ENCODE data around the gene DPYSL3. TPM values are rescaled to one million over a fixed set of nuclear protein-coding genes. Genes with fewer than 3 reads are reported as not detected.
A peak's percentile ranks its signal among the peaks of the same experiment; 100 is the strongest.

The DPYSL3 gene
- total RNA-seq, 1 donor from 2014 or later = 414 TPM

DNA sequence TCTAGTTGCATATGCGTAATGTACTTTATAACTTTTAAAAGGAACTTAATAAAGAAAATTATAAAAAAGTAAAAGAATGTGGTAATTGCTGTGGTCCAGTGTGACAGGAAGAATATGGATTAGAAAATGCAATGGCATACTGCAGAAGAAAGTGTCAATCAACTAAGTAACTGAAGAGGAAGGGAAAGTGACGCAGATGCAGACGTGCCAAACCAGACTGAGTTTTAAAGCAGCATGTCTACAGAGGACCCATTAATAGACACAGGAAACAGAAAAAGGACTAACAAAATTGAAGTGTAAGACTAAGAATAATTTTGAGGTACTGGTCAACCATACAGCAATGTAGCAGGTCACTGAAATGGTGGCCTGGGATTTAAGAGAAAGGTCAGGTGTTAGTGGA is 73.3 kb downstream of the DPYSL3 start:
- no peak overlapping the region for H3K4me3 ChIP-seq
- Mint-ChIP-seq H3K4me1 (peaks cover 41% of the 10 kb centered on the region), H3K27me3 (ENCODE audit: insufficient read depth, low read depth) (no peaks in the 10 kb centered on the region), H3K27ac (no peak overlapping the region), H3K9me3 (peaks cover 16% of the 10 kb centered on the region), H3K4me3 (no peak overlapping the region), H3K36me3 (peaks cover 56% of the 10 kb centered on the region)
- H3K79me2 ChIP-seq (ENCODE audit: low read depth) = peaks cover 100% of the 10 kb centered on the region
- no peaks in the 10 kb centered on the region for H3K9me3 ChIP-seq (ENCODE audit: low read depth)
- H3K27ac ChIP-seq = peak overlapping the region; percentile 42
- peak overlapping the region; percentile 12 for H3K4me2 ChIP-seq
- DNase-seq (ENCODE audit: low spot score) = no peak
- H3F3A ChIP-seq (ENCODE audit: low read depth) = peaks cover 74% of the 10 kb centered on the region
- H3K27me3 ChIP-seq = no peaks in the 10 kb centered on the region
- H3K36me3 ChIP-seq = no peaks in the 10 kb centered on the region
- H2AFZ ChIP-seq (replicated peaks) = no peak overlapping the region
- H4K20me1 ChIP-seq (ENCODE audit: low read depth) = peaks cover 100% of the 10 kb centered on the region
- peaks cover 100% of the 10 kb centered on the region for H3K4me1 ChIP-seq
- no peak overlapping the region for H3K9ac ChIP-seq
- TF ChIP-seq, protein P1, sequence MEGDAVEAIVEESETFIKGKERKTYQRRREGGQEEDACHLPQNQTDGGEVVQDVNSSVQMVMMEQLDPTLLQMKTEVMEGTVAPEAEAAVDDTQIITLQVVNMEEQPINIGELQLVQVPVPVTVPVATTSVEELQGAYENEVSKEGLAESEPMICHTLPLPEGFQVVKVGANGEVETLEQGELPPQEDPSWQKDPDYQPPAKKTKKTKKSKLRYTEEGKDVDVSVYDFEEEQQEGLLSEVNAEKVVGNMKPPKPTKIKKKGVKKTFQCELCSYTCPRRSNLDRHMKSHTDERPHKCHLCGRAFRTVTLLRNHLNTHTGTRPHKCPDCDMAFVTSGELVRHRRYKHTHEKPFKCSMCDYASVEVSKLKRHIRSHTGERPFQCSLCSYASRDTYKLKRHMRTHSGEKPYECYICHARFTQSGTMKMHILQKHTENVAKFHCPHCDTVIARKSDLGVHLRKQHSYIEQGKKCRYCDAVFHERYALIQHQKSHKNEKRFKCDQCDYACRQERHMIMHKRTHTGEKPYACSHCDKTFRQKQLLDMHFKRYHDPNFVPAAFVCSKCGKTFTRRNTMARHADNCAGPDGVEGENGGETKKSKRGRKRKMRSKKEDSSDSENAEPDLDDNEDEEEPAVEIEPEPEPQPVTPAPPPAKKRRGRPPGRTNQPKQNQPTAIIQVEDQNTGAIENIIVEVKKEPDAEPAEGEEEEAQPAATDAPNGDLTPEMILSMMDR (IDR thresholded peaks at IDR 0.05) = no peak
- TF ChIP-seq EZH2phosphoT487 (IDR thresholded peaks at IDR 0.05) (no peak), EZH2 (IDR thresholded peaks at IDR 0.05) (no peak)

DNA sequence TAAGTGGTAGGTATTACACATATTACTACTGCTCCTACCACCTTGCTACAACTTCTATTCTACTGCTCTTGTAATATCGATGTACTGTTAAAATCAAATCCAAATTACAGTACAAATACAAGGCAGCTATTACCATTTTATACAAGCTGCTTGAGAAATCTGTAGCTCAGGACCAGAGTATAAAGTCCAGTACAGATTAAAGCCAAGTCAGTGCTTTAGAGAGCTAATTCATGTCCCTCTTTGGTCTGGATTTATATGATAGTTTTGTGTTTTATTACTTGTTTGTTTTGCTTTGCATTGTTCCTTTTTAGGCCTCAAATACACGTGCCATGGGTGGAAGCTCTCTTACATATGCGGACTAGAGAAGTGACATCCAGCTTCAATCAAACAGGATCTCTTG is 75.8 kb downstream of the DPYSL3 start:
- Mint-ChIP-seq H3K4me3 (no peak overlapping the region), H3K27ac (no peak overlapping the region), H3K36me3 (peaks cover 44% of the 10 kb centered on the region), H3K9me3 (peaks cover 4% of the 10 kb centered on the region), H3K4me1 (peaks cover 42% of the 10 kb centered on the region), H3K27me3 (ENCODE audit: insufficient read depth, low read depth) (no peaks in the 10 kb centered on the region)
- DNase-seq (ENCODE audit: low spot score) = no peak
- no peaks in the 10 kb centered on the region for H3K9me3 ChIP-seq (ENCODE audit: low read depth)
- no peak overlapping the region for H3K27ac ChIP-seq
- TF ChIP-seq EZH2 (IDR thresholded peaks at IDR 0.05) (no peak), EZH2phosphoT487 (IDR thresholded peaks at IDR 0.05) (no peak)
- TF ChIP-seq, protein P1 (IDR thresholded peaks at IDR 0.05) = no peak
- peaks cover 100% of the 10 kb centered on the region for H3K79me2 ChIP-seq (ENCODE audit: low read depth)
- H3K36me3 ChIP-seq = no peaks in the 10 kb centered on the region
- H4K20me1 ChIP-seq (ENCODE audit: low read depth) = peaks cover 100% of the 10 kb centered on the region
- H3F3A ChIP-seq (ENCODE audit: low read depth) = peaks cover 61% of the 10 kb centered on the region
- H3K4me3 ChIP-seq = no peak overlapping the region
- peaks cover 75% of the 10 kb centered on the region for H3K4me1 ChIP-seq
- no peaks in the 10 kb centered on the region for H3K27me3 ChIP-seq
- H2AFZ ChIP-seq (replicated peaks) = no peak overlapping the region
- no peak overlapping the region for H3K9ac ChIP-seq
- H3K4me2 ChIP-seq = peak overlapping the region; percentile 30

DNA sequence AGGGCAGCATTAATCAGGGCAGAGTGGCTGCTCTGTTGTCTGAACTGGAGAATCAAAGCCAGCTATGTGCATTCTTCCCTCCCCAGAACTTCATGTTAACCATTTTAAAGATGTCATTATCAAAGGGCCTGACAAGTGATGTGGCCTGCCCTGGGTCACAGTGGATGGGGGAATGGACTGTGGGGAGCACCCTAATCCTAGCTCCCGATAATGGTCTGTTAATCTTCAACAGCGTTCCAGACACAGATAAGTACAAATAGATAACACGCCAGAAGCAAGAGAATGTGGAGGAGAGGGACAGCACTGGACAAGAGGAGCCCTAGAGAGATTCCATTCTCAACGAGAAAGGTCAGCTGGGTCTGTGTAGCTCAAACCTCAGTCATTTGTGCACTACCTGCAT is 77.5 kb downstream of the DPYSL3 start:
- peaks cover 3% of the 10 kb centered on the region for H3K9me3 Mint-ChIP-seq
- no peaks in the 10 kb centered on the region for H3K27me3 ChIP-seq
- H3K9ac ChIP-seq = no peak overlapping the region
- H3K27me3 Mint-ChIP-seq (ENCODE audit: insufficient read depth, low read depth) = no peaks in the 10 kb centered on the region
- H3K4me3 ChIP-seq = no peak overlapping the region
- H3K9me3 ChIP-seq (ENCODE audit: low read depth) = no peaks in the 10 kb centered on the region
- peaks cover 100% of the 10 kb centered on the region for H3K79me2 ChIP-seq (ENCODE audit: low read depth)
- H3K4me3 Mint-ChIP-seq = no peak overlapping the region
- peaks cover 58% of the 10 kb centered on the region for H3K4me1 ChIP-seq
- no peak for TF ChIP-seq EZH2 (IDR thresholded peaks at IDR 0.05)
- TF ChIP-seq, protein P1 (IDR thresholded peaks at IDR 0.05) = no peak
- no peak for TF ChIP-seq EZH2phosphoT487 (IDR thresholded peaks at IDR 0.05)
- peak overlapping the region; percentile 58 for H3K27ac ChIP-seq
- peak overlapping the region; percentile 11 for H3K4me2 ChIP-seq
- peaks cover 43% of the 10 kb centered on the region for H3F3A ChIP-seq (ENCODE audit: low read depth)
- H3K27ac Mint-ChIP-seq = peak overlapping the region; percentile 48
- no peak for DNase-seq (ENCODE audit: low spot score)
- H3K36me3 Mint-ChIP-seq = peaks cover 36% of the 10 kb centered on the region
- no peak overlapping the region for H2AFZ ChIP-seq (replicated peaks)
- no peaks in the 10 kb centered on the region for H3K36me3 ChIP-seq
- H4K20me1 ChIP-seq (ENCODE audit: low read depth) = peaks cover 100% of the 10 kb centered on the region
- H3K4me1 Mint-ChIP-seq = peaks cover 32% of the 10 kb centered on the region

Data from neural progenitor cell (in vitro differentiated cells).